HG03432 (cell line): ENCODE data around the gene PPP4C.
"Not testable (repeated sequence)": the region's sequence is repeated elsewhere in the genome, so short reads cannot be mapped to it uniquely, and the experiment has no call there.

Experiments used
- ATAC-seq: cut with Tn5 transposase; IDR thresholded peaks from one replicate; pipeline ENCODE4 v1.9.1; 2021; ENCODE audit warnings: mild to moderate bottlenecking, moderate library complexity; ENCODE audit not compliant: unreplicated experiment

Gene PPP4C

DNA sequence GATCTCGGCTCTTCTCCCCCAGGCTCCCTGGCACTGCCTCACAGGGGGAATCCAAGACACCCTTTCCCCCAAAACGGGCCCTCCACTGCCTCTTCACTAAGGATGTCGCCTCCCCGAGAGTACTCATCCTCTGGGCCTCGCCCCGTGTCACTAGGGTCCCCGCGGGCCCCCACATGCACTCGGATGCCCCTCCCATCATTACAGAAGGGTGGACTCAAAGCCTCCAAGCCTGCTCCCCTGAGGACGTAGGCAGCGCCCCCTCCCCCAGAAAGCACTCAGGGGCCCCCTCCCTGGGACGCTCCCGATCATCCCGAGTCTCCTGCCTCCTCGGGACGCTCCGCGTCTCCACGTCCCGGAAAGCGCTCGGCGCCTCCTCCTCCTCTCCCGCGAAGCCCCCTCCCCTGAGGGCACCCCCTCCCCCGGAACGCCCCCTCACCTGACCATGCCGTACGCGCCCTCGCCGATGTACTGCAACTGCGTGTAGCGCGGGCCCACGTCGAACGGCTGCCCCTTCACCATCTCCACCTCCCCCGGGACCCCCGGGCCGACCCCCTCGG lies 46.9 kb downstream of the PPP4C start:
- ATAC-seq, result no peak

- no peak for ATAC-seq
Measured at GRCh38 chr16:30124985-30125379, 49.2 kb downstream of the PPP4C start.

DNA sequence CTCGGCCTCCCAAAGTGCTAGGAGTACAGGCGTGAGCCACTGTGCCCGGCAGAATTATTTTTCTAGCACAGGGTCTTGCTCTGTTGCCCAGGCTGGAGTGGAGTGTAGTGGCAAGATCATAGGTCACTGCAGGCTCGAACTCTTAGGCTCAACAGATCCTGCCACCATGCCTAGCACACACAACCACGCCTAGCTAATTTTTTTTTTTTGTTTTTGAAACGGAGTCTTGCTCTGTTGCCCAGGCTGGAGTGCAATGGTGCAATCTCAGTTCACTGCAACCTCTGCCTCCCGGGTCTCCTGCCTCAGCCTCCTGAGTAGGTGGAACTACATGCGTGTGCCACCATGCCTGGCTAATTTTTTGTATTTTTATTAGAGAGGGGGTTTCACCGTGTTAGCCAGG lies 49.9 kb downstream of the PPP4C start:
- ATAC-seq, result not testable (repeated sequence)

DNA sequence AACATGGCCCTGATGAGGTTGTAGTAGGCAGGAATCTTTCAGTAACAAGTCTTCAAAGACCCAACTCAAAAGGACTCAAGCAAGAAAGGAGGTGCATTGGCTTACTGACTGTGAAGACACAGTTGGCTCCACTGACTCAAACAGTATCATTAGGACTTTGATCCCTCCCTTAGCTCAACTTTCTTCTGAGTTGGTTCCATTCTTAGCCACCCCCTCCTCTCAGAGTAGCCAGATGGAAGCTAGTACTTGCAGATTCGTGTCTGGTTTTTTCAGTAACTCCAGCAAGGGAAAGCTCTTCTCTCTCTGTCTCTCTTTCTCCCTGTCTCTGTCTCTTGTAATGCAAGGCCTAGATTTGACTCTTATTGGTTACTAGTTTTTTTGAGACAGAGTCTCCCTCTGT lies 52.2 kb downstream of the PPP4C start:
- no peak for ATAC-seq

GRCh38 chr16:30131869-30132475 lies 56.2 kb downstream of the PPP4C start:
- no peak for ATAC-seq

DNA sequence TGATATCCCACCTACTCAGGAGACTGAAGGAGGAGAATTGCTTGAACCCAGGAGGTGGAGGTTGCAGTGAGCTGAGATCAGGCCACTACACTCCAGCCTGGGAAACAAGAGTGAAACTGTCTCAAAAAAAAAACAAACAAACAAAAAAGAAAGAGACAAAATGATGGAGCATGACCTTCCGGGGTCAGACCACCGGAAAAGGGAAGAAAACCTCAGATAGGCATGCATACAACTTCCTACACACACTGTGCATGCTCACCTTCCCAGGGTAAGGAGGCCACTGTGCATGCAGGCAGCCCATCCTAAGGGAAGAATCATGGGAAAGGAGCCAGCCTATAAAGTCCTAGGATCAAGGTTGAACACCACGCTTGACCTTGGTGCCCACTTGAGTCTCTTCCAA lies 56.8 kb downstream of the PPP4C start:
- no peak for ATAC-seq
